ENCODE measurements around the gene PROKR2. TPM values are rescaled to one million over a fixed set of nuclear protein-coding genes. Genes with fewer than 3 reads are reported as not detected.

Gene PROKR2
- not detected in 2 replicates for total RNA-seq

GRCh38 chr20:5316188-5317158 lies at the start of gene PROKR2:
PROKR2 (minus strand) TSS chr20:5316954; CDS start chr20:5314369, 2,585 bp downstream.
- Mint-ChIP-seq H3K4me3 (peak within 1 kb of the TSS; percentile 58), H3K4me1 (peaks cover 2% of the 10 kb centered on the region), H3K9me3 (no peaks in the 10 kb centered on the region), H3K36me3 (ENCODE audit: low read depth) (no peaks in the 10 kb centered on the region), H3K27me3 (peaks cover 55% of the 10 kb centered on the region), H3K27ac (no peak within 1 kb of the TSS)
- peak; percentile 59 for DNase-seq
- intact Hi-C loops (cut with micrococcal nuclease) = no loop called here

- peaks cover 2% of the 10 kb centered on the region for H3K27me3 Mint-ChIP-seq
- DNase-seq = peak; percentile 20
- H3K27ac Mint-ChIP-seq = no peak overlapping the region
- H3K36me3 Mint-ChIP-seq (ENCODE audit: low read depth) = no peaks in the 10 kb centered on the region
- peaks cover 10% of the 10 kb centered on the region for H3K4me1 Mint-ChIP-seq
- no peak overlapping the region for H3K4me3 Mint-ChIP-seq
- peaks cover 13% of the 10 kb centered on the region for H3K9me3 Mint-ChIP-seq
- intact Hi-C loops (cut with micrococcal nuclease) = no loop called here
These were observed 48.3 kb upstream of the PROKR2 start for GRCh38 chr20:5364997-5365597.

GRCh38 chr20:5364136-5364821 lies 47.5 kb upstream of the PROKR2 start:
- peaks cover 2% of the 10 kb centered on the region for H3K27me3 Mint-ChIP-seq
- peaks cover 2% of the 10 kb centered on the region for H3K4me1 Mint-ChIP-seq
- no peak overlapping the region for H3K4me3 Mint-ChIP-seq
- H3K36me3 Mint-ChIP-seq (ENCODE audit: low read depth) = no peaks in the 10 kb centered on the region
- DNase-seq = peak; percentile 27
- intact Hi-C loops (cut with micrococcal nuclease) = no loop called here
- H3K27ac Mint-ChIP-seq = no peak overlapping the region
- peaks cover 13% of the 10 kb centered on the region for H3K9me3 Mint-ChIP-seq

DNA sequence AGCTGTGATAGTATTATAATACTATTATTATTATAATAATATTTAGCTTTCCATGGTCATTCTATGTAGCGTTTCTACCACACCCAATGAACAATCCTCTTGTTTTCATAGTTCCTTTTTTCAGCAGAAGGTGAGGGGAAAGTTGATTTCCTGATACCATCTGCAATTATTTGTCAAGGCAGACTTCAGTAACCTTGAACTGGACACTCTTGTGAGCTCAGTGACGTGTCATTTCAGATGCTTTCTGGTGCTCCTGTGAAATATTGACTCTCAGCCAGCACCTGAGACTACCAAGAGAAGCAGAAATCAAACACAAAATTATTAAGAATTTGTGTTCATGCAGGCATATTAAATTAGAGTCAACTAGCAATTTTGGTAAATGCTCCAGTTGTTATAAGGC lies 46.0 kb upstream of the PROKR2 start:
- Mint-ChIP-seq H3K27ac (no peak overlapping the region), H3K4me3 (no peak overlapping the region), H3K27me3 (peaks cover 2% of the 10 kb centered on the region), H3K9me3 (peaks cover 21% of the 10 kb centered on the region), H3K4me1 (peaks cover 2% of the 10 kb centered on the region), H3K36me3 (ENCODE audit: low read depth) (no peaks in the 10 kb centered on the region)
- DNase-seq = no peak
- intact Hi-C loops (cut with micrococcal nuclease) = loop anchor here (1.0 kb wide), 1 partner anchor 12 kb away; no protein-coding TSS in a partner anchor

DNA sequence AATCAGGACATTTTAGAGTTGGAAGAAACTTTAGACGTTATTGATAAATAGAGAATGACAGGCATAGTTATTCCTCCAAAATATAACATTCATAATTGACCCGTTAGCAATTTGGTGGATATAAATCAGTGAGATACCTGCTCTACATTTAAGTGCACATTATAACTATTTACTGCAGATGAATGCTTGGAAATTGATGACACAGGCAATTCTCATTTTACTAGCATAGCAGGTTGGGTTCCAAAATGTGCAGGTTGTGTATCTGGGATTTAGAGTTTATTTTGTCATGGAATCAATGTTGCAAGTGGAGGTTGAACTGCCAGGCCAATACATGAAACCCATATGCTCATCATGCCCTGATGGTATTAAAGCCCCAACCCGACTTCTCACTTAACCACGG lies 44.4 kb upstream of the PROKR2 start:
- H3K27ac Mint-ChIP-seq = no peak overlapping the region
- H3K27me3 Mint-ChIP-seq = peaks cover 2% of the 10 kb centered on the region
- H3K4me1 Mint-ChIP-seq = peaks cover 5% of the 10 kb centered on the region
- DNase-seq = no peak
- H3K9me3 Mint-ChIP-seq = peaks cover 20% of the 10 kb centered on the region
- intact Hi-C loops (cut with micrococcal nuclease) = no loop called here
- H3K36me3 Mint-ChIP-seq (ENCODE audit: low read depth) = no peaks in the 10 kb centered on the region
- no peak overlapping the region for H3K4me3 Mint-ChIP-seq

DNA sequence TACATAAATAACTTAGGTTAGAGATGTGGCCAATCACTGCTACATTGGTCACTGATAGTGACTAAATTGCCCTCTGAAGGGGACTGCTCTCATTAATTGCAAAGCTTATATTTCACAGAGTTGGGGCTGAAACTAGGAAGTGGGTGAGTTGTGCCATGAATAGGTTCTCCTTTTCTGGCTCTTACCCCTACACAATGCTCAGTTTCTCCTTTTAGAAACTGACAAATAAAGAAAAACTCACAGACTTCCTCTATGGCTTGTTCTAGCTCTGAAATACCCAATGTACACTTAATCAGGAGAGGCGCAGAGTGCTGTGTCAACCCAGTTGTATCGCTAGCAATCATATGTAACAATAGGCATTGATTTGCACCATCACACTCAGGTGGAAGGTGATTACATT lies 41.2 kb upstream of the PROKR2 start:
- H3K4me3 Mint-ChIP-seq = no peak overlapping the region
- no peaks in the 10 kb centered on the region for H3K36me3 Mint-ChIP-seq (ENCODE audit: low read depth)
- DNase-seq = no peak
- peaks cover 12% of the 10 kb centered on the region for H3K9me3 Mint-ChIP-seq
- H3K4me1 Mint-ChIP-seq = peaks cover 15% of the 10 kb centered on the region
- H3K27ac Mint-ChIP-seq = no peak overlapping the region
- no peaks in the 10 kb centered on the region for H3K27me3 Mint-ChIP-seq
- intact Hi-C loops (cut with micrococcal nuclease) = loop anchor here (10.0 kb wide), 2 partner anchors 233 to 487 kb away; partner anchors contain the start of gene CDS2

- Mint-ChIP-seq H3K4me1 (peaks cover 16% of the 10 kb centered on the region), H3K27ac (no peak overlapping the region), H3K4me3 (no peak overlapping the region), H3K27me3 (no peaks in the 10 kb centered on the region), H3K9me3 (peaks cover 12% of the 10 kb centered on the region), H3K36me3 (ENCODE audit: low read depth) (no peaks in the 10 kb centered on the region)
- intact Hi-C loops (cut with micrococcal nuclease) = loop anchor here (10.0 kb wide), 2 partner anchors 232 to 488 kb away; partner anchors contain the start of gene CDS2
- DNase-seq = no peak
These were observed 40.2 kb upstream of the PROKR2 start for GRCh38 chr20:5356941-5357340.

DNA sequence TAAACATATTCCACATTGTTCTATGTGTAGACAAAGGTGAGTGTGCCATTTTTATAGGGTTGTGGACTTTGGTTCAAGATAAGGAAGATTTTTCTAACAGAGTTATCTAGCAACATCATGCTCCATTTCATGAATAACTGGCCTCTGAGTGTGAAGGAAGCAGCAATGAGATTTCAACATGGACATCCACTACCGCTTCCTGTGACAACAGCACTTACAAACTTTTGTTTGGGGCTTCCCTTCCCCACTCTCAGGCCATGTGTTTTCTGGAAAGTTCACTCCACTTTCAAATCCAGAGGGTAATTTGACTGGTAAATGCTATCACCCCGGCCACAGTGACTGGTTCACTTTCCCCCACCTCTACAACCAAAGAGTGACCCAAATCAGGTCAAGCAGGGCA lies 38.1 kb upstream of the PROKR2 start:
- Mint-ChIP-seq H3K36me3 (ENCODE audit: low read depth) (no peaks in the 10 kb centered on the region), H3K4me3 (no peak overlapping the region), H3K9me3 (peaks cover 12% of the 10 kb centered on the region), H3K27ac (peak overlapping the region; percentile 72), H3K27me3 (no peaks in the 10 kb centered on the region), H3K4me1 (peaks cover 16% of the 10 kb centered on the region)
- intact Hi-C loops (cut with micrococcal nuclease) = loop anchor here (2.0 to 10.0 kb wide), 3 partner anchors 16 to 490 kb away; partner anchors contain the start of gene CDS2
- no peak for DNase-seq

- peaks cover 16% of the 10 kb centered on the region for H3K4me1 Mint-ChIP-seq
- intact Hi-C loops (cut with micrococcal nuclease) = loop anchor here (2.0 to 10.0 kb wide), 3 partner anchors 17 to 491 kb away; partner anchors contain the start of gene CDS2
- H3K27ac Mint-ChIP-seq = peak overlapping the region; percentile 59
- H3K36me3 Mint-ChIP-seq (ENCODE audit: low read depth) = no peaks in the 10 kb centered on the region
- DNase-seq = no peak
- no peak overlapping the region for H3K4me3 Mint-ChIP-seq
- no peaks in the 10 kb centered on the region for H3K27me3 Mint-ChIP-seq
- H3K9me3 Mint-ChIP-seq = peaks cover 12% of the 10 kb centered on the region
These were observed 37.1 kb upstream of the PROKR2 start for GRCh38 chr20:5353624-5354496.

DNA sequence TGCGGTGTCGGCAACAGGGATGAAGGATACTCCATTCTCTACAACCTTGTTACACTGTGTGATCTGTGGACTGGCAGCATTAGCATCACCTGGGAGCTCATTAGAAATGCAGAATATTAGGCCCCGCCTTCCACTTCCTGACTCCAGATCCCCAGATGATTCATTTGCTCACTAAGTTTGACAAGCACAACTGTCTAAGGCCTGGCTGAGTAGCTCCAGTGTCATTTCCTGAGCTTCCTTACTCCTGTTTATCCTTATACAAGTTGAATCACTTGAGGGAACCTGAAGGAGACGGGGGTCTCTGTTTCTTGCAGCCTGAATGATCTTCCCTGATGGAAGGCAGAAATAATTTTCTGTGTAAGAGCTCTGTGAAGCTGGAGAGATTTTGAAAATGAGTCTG lies 32.7 kb upstream of the PROKR2 start:
- Mint-ChIP-seq H3K27ac (no peak overlapping the region), H3K27me3 (no peaks in the 10 kb centered on the region), H3K4me3 (no peak overlapping the region), H3K9me3 (peaks cover 4% of the 10 kb centered on the region), H3K36me3 (ENCODE audit: low read depth) (no peaks in the 10 kb centered on the region), H3K4me1 (peaks cover 7% of the 10 kb centered on the region)
- intact Hi-C loops (cut with micrococcal nuclease) = no loop called here
- DNase-seq = peak; percentile 28

GRCh38 chr20:5342021-5342420 lies 25.3 kb upstream of the PROKR2 start:
- H3K4me3 Mint-ChIP-seq = no peak overlapping the region
- intact Hi-C loops (cut with micrococcal nuclease) = no loop called here
- no peak for DNase-seq
- no peaks in the 10 kb centered on the region for H3K4me1 Mint-ChIP-seq
- no peaks in the 10 kb centered on the region for H3K36me3 Mint-ChIP-seq (ENCODE audit: low read depth)
- H3K27ac Mint-ChIP-seq = no peak overlapping the region
- H3K9me3 Mint-ChIP-seq = peaks cover 9% of the 10 kb centered on the region
- H3K27me3 Mint-ChIP-seq = peaks cover 19% of the 10 kb centered on the region

DNA sequence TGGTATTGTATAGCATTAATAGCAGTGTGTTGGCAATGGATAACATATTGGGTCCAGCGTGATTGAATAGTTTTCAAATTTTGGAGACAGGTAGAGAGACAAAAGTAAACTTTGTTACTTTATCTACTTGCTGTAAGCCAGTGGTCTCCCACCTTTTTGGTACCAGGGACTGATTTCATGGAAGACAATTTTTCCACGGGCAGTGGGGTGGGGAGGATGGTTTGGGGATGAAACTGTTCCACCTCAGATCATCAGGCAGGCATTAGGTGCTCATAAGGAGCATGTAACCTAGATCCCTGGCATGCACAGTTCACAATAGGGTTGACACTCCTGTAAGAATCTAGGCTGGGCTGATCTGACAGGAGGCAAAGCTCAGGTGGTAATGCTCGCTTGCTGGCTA lies 14.6 kb upstream of the PROKR2 start:
- Mint-ChIP-seq H3K27ac (no peak overlapping the region), H3K36me3 (ENCODE audit: low read depth) (no peaks in the 10 kb centered on the region), H3K27me3 (peaks cover 23% of the 10 kb centered on the region), H3K9me3 (no peaks in the 10 kb centered on the region), H3K4me1 (no peaks in the 10 kb centered on the region), H3K4me3 (no peak overlapping the region)
- intact Hi-C loops (cut with micrococcal nuclease) = no loop called here
- no peak for DNase-seq

DNA sequence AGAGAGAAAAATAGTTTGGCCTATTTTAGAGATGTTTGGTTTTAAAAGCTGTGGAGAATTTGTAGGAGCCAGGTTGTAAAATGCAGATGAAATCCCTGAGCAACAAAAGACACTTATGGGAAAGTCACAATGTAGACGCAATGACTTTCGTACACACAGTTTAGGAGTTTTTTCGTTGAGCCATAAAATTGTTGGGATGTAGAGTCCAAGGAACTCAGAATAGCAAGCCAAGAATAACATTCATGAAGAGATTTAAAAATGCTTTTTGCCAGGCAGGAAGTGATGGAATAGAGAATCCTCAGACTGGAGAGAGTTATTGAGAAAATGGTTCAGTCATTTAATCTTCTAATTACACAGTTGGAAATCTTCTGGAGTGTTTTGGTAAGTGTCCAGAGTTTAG lies 11.5 kb upstream of the PROKR2 start:
- intact Hi-C loops (cut with micrococcal nuclease) = no loop called here
- Mint-ChIP-seq H3K36me3 (ENCODE audit: low read depth) (no peaks in the 10 kb centered on the region), H3K9me3 (no peaks in the 10 kb centered on the region), H3K27ac (no peak overlapping the region), H3K4me3 (no peak overlapping the region), H3K4me1 (no peaks in the 10 kb centered on the region), H3K27me3 (peaks cover 27% of the 10 kb centered on the region)
- no peak for DNase-seq
